AG04449 (cell line): Measurements from ENCODE around the gene ABRACL.

Experiments
- CTCF ChIA-PET: fragments of 350-600 bp; formaldehyde crosslinking; extraction: SDS; loops from one replicate; lab custom pipeline; 2021; ENCODE audit warnings: antibody characterized with exemption; lab: Yijun Ruan, JAX
- POLR2A ChIA-PET: fragments of 400-600, 350-600 bp; formaldehyde crosslinking; extraction: SDS; loops from one replicate; lab custom pipeline; 2020; ENCODE audit warnings: antibody characterized with exemption, inconsistent platforms; lab: Yijun Ruan, JAX
- DNase-seq: peaks from one replicate; pipeline ENCODE4 v3.0.0-alpha.2; 2010; ENCODE audit warnings: low read depth, low spot score
- H3K4me3 ChIP-seq: 2 replicates; pipeline ENCODE4 v1.5.1; 2011; ENCODE audit warnings: low read depth, mild to moderate bottlenecking, control low read depth, low read length
- CTCF ChIP-seq: IDR thresholded peaks from one replicate; pipeline ENCODE4 v1.5.1; 2011; ENCODE audit warnings: mild to moderate bottlenecking, moderate library complexity, low read length, control low read depth, inconsistent platforms; ENCODE audit not compliant: insufficient read depth; ENCODE audit errors: missing control alignments

ABRACL gene

GRCh38 chr6:139028658-139029469, at the start of gene ABRACL:
ABRACL (plus strand) TSS chr6:139028745; CDS start chr6:139034161, 5,416 bp downstream.
- peak within 1 kb of the TSS; percentile 89 for H3K4me3 ChIP-seq
- POLR2A ChIA-PET, result no interaction called here
- TF ChIP-seq CTCF, result no peak
- DNase-seq, result no peak
- CTCF ChIA-PET, result no interaction called here

- CTCF ChIA-PET, result interaction anchor here (1.6 kb wide), 1 partner anchor 9 kb away, joined by 4 read pairs; the partner anchor contains the start of gene REPS1
- DNase-seq, result no peak
- H3K4me3 ChIP-seq, result no peak overlapping the region
- POLR2A ChIA-PET, result no interaction called here
- TF ChIP-seq CTCF, result no peak
These were observed 49.2 kb upstream of the ABRACL start for GRCh38 chr6:138979365-138979764.

GRCh38 chr6:138979813-138980668, 48.5 kb upstream of the ABRACL start:
- no peak for DNase-seq
- CTCF ChIA-PET, result no interaction called here
- H3K4me3 ChIP-seq, result no peak overlapping the region
- TF ChIP-seq CTCF, result no peak
- POLR2A ChIA-PET, result no interaction called here

- no peak for DNase-seq
- POLR2A ChIA-PET, result no interaction called here
- CTCF ChIA-PET, result interaction anchor here (0.6 kb wide), 1 partner anchor 8 kb away, joined by 3 read pairs; no protein-coding TSS in a partner anchor
- H3K4me3 ChIP-seq, result no peak overlapping the region
- TF ChIP-seq CTCF, result no peak
These were observed 47.1 kb upstream of the ABRACL start for GRCh38 chr6:138981416-138981815.

DNA sequence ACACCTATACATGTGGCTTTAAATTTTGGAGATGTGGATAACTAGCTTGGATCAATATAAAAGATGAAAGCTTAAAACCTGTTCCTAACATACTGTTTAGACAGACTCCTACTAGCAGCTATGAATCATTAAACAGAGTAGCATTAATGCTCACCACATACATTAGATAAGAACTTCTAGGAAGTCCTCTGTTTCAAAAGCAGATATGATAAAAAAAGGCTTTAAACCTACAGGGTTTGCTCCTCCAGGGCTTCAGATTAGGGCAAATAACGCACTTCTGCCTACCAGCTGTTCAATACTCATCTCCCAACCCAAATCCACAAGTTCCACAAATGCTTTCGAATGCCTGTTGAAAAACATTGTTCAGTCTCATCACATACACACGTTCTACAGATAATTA, 42.0 kb upstream of the ABRACL start:
- ChIA-PET POLR2A (interaction anchor here (1.3 kb wide), 1 partner anchor 13 kb away, joined by 3 read pairs; no protein-coding TSS in a partner anchor), CTCF (interaction anchor here (0.9 to 7.0 kb wide), 9 partner anchors 11 to 379 kb away, joined by 3 to 123 read pairs (median 5); no protein-coding TSS in a partner anchor)
- TF ChIP-seq CTCF, result no peak
- peak overlapping the region; percentile 86 for H3K4me3 ChIP-seq
- no peak for DNase-seq
